ENCODE measurements around the gene TMEM150A.

DNA sequence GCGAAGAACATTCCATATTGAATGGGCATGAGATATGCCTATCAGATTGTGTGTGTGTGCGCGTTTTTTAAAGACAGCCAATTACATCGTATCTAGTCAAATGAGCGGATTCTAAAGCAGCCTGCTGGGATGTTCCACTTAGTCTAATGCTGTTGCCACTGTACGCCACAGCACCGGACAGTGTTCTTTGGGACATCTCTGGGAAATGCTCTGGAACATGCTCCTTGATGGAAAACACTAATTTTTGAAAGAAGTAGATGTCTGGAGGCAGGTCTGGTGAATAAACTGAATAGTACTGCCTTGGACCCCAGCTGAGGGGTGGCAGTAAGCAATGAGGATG lies 3.6 kb upstream of the TMEM150A start:
- TF ChIP-seq, protein P1, sequence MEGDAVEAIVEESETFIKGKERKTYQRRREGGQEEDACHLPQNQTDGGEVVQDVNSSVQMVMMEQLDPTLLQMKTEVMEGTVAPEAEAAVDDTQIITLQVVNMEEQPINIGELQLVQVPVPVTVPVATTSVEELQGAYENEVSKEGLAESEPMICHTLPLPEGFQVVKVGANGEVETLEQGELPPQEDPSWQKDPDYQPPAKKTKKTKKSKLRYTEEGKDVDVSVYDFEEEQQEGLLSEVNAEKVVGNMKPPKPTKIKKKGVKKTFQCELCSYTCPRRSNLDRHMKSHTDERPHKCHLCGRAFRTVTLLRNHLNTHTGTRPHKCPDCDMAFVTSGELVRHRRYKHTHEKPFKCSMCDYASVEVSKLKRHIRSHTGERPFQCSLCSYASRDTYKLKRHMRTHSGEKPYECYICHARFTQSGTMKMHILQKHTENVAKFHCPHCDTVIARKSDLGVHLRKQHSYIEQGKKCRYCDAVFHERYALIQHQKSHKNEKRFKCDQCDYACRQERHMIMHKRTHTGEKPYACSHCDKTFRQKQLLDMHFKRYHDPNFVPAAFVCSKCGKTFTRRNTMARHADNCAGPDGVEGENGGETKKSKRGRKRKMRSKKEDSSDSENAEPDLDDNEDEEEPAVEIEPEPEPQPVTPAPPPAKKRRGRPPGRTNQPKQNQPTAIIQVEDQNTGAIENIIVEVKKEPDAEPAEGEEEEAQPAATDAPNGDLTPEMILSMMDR (IDR thresholded peaks at IDR 0.05; ENCODE audit: low read depth, low read length), result no peak
- TF ChIP-seq EZH2phosphoT487 (IDR thresholded peaks at IDR 0.05; ENCODE audit: low read depth), result no peak
